GM21528 (cell line): Measurements from ENCODE around the gene STK40.

Experiments used
- ATAC-seq: cut with Tn5 transposase; IDR thresholded peaks from one replicate; pipeline ENCODE4 v1.9.1; 2021; ENCODE audit warnings: mild to moderate bottlenecking, moderate library complexity; ENCODE audit not compliant: unreplicated experiment, low FRiP score

STK40 gene

DNA sequence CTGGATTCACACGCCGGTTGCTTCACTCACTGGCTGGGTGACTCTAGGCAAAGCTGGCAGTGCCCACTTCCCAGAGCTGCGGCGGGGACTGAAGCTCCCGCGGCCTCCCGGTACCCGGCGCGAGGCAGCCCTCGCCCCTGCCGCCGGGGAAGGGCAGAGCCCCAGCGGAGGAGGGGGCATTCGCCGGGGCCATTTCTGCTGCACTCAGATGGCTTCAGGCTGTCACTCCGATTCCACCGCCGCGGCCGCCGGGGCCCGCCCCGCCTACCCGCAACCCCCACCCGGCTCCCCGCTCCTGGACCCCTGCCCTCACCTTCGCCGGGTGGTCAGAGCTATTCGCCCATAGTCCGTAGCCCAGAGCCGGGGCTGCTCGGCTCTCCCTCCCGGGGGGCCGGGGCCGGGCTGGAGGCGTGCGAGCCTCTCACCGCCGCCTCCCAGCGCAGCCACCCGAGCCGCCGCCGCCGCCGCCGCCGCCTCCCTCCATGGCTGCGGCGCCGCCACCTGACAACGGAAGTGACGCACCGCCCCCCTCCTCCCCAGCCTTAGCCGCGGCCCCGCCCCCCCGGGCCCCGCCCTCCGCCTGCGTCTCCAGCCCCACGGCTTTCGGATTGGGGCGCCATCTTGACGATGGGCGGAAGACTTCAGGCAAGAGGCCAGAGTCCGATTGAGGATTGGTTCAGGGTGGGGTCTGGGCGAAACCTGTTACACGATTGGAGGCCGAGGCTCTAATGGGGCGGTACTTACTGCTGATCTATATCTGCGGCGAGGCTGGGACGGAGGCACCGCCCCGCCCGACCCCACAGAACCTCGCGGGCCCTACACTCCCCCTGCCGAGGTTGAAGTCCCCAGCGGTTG lies at the start of gene STK40:
TSS of gene STK40 (minus strand) at position 515 of the 855 bp plus-strand sequence. CDS start 24,592 bp downstream, outside the sequence.
- ATAC-seq, result peak; percentile 85

DNA sequence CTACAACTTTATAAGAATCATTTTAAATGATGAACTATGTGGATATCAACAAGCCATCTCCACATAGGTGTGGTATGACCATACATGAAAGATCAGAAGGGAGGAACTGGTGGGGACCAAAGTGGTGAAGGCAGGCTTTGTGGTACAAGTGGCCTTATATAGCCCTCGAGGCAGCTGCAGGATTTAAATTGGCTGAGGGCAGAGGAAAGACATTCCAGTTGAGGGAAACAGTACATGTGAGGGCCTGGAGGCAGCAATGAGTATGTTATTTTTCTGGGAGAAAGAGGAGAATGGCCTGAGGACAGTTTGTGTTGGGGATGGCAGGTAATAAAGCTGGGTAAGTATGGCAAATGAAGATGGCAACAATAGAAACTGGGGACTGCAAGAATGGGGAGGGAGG lies 47.4 kb upstream of the STK40 start:
- ATAC-seq, result no peak

DNA sequence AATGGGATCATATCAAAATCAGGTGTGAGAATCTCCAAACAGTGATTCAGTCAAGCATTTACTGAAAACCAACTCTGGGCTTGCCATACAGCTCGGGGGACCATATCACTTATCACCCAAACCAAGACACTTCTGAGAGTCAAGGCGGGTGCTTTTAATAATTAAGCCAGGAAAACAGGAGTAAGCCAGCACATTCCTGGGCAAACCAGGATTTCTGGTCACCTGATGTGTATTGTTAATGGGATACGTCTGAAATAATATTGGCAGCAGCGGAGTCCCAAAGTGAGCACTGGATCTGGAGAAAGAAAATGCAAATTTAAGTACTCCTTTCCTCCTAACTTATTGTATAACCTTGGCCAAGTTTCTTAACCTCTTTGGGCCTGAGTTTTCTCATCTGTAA lies 46.9 kb upstream of the STK40 start:
- no peak for ATAC-seq

DNA sequence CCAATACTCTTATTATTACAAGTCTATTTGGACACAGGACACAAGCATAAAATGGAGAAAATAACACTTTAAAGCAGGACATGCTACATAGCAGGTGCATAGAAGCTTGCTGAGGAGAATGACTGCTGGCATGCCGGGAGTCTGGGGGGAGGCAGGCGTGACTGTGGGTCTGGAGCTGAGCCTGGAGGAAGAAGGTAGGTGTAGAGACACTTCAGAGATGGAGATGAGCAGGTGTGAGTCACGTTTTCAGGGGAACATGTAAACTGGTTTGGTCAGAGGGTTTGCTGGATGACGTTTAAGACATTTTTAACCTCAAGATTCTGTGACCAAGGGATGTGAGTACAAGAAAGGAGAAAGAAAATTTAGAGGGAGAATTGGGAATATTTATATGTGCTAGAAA lies 40.1 kb upstream of the STK40 start:
- ATAC-seq, result no peak

DNA sequence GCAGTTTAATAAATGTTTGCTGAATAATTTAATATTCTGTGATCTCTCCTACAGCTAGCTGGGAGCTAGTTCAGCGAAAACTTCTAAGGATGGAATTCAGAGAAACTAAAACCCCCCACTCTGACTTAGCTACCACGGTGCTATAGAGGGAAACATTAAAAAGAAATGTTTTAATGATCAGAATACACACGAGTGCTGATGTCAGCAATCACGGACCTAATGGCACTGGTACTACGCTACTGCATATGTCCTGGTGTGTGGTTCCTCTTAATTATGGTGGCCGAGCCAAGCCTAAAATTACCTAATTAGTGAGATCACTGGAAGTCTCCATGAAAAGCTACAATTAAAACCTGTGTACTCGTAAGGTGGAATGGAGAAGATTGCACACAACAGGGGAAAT lies 35.9 kb upstream of the STK40 start:
- no peak for ATAC-seq

DNA sequence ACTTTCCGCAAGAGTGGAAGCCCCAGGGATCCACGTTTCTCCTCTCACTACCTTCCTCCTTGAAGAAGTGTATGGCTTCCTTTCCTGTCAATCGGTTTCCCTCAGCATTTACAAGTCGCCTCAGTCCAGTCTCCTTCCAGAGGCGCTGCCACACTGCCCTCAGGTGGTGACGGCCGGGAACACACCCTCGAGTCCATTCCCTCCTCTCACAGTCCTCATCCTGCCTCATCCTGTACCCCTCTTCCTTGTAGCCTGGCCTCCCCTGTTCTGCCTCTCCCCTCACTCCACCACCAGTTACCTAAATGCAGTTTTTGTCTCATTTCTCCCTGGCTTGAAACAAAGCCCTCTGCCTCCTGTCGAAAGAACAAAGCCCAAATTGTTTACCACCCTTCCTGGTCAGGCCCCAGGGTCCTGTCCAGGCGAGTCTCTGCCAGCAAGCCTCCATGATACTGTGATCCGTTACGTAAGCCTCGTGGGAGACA lies 35.2 kb upstream of the STK40 start:
- peak; percentile 55 for ATAC-seq

DNA sequence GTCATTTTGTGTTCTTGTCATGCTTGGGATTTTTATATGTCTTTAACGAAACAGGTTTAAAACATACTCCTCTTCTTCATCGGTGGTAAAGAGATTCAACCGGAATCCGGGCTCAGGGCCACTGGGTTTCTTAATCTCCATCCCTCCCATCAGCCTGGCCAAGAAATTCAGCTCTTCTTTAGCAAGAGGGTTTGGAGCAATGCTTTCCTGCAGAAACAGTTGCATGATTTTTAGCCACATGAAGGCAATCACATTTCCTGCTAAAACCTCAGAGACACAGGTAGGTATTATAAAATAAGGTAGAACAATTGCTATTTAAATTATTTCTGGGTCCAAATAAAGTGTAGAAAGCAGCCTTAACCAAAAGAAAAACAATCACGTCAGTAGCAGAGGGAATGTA lies 34.7 kb upstream of the STK40 start:
- no peak for ATAC-seq

GRCh38 chr1:36419569-36419968 lies 33.8 kb upstream of the STK40 start:
- no peak for ATAC-seq

DNA sequence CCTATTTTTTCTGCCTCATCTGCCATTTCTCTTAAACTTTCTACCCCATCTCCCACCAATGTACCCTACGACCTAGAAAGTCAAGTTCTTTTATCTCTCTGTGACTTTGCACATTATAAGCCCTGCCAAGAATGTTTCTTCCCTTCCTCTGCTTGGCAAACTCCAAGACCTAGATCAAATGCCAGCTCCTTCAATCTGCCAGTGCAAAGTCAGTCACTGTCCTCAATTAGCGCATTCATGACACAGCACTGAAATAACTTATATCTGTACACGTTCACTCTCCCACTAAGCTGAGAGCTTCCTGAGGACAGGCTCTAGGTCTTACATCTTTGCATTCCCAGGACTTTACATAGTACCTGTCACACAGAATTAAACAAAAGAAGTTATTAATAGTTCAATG lies 33.4 kb upstream of the STK40 start:
- no peak for ATAC-seq

DNA sequence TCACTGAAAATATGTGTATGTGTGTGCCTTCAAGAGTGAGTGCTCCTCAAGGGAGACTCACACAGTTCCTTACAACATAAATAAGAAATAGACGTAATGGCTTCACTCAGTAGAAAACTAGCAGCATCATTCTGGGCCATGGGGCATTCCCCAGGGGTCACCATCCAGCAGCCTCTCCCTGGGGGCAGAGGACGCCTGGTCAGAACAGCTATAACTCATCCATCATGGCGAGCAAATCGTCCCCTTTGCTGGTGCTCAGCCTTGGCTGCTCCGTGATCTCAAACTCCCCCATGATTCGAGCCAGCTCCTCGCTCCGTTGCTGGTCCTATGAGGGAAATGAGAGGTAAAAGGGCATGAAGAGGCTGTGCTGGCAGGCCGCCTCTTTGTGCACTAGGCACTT lies 32.2 kb upstream of the STK40 start:
- ATAC-seq, result no peak

GRCh38 chr1:36415661-36416326 lies 30.1 kb upstream of the STK40 start:
- no peak for ATAC-seq

DNA sequence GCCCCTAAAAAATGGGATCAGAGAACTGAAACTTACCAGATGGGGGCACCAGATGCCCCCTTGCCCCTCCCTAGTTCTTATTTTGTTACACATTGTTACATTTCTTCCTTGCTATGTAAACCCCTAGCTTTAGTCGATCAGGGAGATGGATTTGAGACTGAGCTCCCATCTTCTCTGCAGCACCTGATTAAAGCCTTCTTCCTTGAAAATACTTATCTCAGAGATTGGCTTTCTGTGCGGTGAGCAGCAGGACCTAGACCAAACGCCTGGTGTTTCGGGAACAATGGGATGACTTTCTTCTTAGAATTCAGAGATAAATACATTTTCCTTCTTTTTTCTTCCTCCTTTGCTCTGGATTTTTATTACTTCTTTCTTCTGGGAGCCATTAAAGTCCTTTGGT lies 28.7 kb upstream of the STK40 start:
- ATAC-seq, result no peak

- no peak for ATAC-seq
These were observed 26.2 kb upstream of the STK40 start for GRCh38 chr1:36411674-36412648.

DNA sequence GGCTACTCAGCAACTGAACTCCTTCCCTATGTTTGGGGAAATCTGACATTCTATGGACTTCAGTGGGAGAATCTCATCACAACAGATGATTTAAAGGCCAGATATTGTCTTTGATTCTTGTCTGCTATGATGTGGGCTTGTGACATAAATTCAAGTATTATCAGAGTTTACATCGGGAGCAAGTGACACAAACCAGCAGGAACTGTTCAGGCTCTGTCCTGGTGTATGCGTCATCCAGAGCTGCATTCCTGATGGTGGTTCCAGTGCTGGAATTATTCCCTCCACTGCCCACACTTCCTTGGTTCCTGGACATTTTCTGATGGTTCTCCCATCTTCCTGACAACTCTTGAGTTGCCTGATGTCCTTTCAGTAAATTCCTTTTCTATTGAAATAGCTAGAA lies 22.8 kb upstream of the STK40 start:
- ATAC-seq, result no peak

GRCh38 chr1:36406440-36406839 lies 20.7 kb upstream of the STK40 start:
- no peak for ATAC-seq

GRCh38 chr1:36402504-36402890 lies 16.8 kb upstream of the STK40 start:
- no peak for ATAC-seq

DNA sequence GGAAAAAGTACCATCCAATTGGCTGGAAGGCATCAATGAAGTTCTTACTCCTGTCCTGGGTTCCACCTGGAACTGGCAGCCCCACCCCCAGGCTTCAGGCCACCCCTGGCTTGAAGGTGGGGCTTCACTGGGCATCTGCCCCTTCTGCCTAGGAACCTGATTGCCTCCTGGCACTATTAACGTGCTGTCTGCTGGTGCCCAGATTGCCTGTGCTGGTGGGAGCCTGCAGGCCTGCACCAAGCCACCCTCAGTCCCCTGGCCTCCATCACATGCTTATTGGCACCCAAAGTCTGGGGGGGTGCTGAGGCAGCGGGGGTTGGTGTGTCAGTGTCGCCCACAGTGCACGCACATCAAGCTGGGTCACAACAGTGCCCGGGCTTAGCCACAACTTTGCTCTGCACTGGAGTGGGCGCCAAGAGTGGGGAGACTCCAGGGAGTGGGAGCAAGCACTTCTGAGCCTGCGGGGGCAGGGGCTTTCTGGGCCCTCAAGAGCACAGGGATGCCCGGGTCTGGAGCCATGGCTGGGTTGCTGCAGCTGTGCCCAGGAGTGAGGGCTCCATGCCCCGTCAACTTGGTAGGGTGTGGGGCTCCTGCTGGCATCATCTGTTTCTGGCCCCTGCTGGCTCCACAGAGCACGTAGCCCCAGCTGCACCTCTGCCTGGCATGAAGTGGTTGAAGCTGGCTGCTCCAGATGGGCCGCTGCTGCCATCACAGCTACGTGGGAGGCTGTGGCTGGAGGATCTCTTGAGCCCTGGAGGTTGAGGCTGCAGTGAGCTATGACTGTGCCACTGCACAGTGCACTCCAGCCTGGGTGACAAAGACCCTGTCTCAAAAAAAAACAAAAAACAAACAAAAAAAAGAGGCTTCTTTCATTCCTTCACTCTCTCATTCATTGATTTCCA lies 16.1 kb upstream of the STK40 start:
- ATAC-seq, result peak; percentile 15

DNA sequence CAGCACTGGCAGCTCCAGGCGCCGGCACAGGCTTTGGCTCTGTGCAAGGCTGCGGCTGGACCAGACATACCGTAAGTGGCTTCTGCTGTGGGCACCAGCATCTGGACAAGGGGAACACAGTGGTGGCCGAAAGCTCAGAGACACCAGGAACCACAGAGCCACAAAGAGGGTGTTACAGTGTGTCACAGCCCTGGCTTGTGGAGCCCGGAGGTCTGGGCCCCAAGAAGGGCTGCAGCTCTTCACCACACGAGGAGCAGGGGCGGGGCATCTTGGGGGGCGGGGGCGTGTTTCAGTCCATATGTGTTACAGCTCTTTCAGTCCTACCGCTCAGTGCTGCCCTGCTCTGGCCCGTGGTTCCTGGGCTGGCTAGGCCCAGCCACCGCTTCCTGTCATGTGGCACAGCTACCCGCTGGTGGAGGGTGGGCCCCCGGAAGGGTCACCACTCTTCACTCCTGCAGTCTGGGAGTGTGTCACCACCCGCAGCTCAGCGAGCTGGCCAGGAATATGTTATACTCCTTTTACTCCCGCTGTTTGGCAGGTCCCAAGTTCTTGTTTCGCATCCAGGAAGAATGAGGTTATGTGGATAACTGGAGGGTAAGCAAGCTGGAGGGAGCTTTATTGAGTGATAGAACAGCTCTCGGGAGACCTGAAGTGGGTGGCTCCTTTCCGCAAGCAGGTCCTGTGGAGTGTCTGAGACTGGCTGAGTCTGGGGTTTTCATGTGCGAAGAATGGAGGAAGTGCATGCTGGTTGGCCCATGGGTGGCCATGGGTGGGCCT lies 15.3 kb upstream of the STK40 start:
- peak; percentile 61 for ATAC-seq

DNA sequence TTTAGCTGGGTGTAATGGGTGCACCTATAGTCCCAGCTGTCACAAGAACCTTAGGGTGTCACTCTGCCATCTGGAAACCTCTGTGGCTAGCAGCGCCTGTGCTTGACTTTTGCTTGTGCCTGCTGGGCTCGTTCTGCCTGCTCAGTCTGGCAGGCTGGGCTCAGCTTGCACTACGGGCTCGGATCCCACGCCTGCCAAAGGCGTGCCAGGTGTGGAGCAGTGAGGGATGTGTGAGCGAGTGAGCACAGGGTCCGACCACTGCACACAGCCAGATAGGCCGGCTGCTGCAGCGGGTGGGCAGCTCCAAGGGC lies 14.7 kb upstream of the STK40 start:
- no peak for ATAC-seq
